GM18505 (cell line): ENCODE measurements around the gene CDH19.

Source experiments
- ATAC-seq: cut with Tn5 transposase; IDR thresholded peaks from one replicate; pipeline ENCODE4 v1.9.1; 2021; ENCODE audit not compliant: unreplicated experiment
- POLR2A ChIP-seq: IDR thresholded peaks from 4 replicates; pipeline ENCODE4 v1.6.1; 2011; ENCODE audit warnings: borderline replicate concordance; ENCODE audit not compliant: insufficient read depth, insufficient read length; ENCODE audit errors: extremely low read depth

Gene CDH19, protein sequence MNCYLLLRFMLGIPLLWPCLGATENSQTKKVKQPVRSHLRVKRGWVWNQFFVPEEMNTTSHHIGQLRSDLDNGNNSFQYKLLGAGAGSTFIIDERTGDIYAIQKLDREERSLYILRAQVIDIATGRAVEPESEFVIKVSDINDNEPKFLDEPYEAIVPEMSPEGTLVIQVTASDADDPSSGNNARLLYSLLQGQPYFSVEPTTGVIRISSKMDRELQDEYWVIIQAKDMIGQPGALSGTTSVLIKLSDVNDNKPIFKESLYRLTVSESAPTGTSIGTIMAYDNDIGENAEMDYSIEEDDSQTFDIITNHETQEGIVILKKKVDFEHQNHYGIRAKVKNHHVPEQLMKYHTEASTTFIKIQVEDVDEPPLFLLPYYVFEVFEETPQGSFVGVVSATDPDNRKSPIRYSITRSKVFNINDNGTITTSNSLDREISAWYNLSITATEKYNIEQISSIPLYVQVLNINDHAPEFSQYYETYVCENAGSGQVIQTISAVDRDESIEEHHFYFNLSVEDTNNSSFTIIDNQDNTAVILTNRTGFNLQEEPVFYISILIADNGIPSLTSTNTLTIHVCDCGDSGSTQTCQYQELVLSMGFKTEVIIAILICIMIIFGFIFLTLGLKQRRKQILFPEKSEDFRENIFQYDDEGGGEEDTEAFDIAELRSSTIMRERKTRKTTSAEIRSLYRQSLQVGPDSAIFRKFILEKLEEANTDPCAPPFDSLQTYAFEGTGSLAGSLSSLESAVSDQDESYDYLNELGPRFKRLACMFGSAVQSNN

DNA sequence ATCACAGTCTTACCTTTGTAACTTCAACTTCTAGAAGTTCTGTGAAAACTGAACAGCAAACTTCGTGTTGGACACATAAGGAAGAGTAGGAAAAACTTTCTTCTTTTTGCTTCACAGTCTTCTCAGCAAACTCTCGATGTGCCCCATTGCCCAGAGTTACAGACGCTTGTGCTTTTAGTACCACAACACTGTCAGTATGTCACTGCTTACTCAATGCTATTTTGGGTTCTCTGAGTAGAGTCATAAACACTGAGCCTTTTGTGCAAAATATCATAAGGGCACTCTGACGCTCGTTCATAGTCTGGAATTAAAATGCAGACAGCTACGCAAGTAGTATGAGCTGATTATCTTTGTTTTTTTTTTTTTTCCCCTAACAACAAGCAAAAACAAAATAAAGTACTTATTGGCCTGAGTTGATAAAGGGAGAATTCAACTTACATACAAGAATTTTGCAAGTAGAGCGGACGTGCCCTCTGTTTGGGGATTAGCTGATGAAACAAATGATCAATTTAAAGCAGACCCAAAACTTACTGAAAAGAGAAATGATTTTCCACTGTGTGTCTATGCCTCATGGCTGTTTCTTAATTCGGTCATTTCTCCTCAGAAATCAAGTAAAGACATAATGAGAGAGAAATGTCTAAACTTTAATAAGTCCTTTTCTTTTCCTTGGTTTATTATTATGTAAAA lies at the start of gene CDH19:
Gene CDH19 (minus strand): TSS at position 150 of the 687 bp plus-strand sequence. CDS start 31,886 bp downstream, outside the sequence.
- no peak for ATAC-seq
- TF ChIP-seq POLR2A = no peak

DNA sequence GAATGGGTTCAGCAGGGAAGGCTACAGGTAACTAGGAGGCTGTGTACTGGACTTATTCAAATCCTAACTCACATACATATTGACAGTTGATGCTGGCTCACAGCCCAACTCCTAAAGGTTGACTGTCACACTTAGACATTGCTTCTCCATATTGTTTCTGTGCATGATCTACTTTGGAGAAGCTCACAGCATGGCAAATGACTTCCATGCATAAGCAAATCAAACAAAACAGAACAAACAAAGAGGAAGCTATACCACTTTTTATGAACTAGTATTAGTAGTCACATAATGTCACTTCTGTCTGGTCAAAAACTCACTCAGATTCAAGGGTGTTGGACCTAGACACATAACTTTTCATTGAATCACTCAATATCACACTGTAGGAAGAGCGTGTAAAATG lies 43.8 kb upstream of the CDH19 start:
- TF ChIP-seq POLR2A = no peak
- ATAC-seq = no peak

DNA sequence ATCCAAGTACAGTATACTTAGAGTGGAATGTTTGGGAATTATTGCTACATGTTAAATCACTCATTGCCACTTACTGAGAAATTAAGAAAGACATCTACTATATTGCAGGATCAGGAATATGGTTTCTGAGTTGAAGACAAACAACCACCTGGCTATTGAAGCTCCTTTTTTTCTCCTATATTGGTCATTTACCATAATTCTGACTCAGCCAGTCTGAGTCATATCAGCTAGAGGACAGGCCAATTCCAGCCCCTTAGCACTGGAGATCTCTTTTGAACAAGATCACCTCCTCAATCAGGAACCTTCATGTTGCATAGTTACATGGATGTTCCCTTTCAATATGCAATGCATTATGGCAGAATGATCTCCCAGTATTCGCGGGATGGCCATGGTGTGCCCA lies 42.7 kb upstream of the CDH19 start:
- no peak for ATAC-seq
- TF ChIP-seq POLR2A = no peak

DNA sequence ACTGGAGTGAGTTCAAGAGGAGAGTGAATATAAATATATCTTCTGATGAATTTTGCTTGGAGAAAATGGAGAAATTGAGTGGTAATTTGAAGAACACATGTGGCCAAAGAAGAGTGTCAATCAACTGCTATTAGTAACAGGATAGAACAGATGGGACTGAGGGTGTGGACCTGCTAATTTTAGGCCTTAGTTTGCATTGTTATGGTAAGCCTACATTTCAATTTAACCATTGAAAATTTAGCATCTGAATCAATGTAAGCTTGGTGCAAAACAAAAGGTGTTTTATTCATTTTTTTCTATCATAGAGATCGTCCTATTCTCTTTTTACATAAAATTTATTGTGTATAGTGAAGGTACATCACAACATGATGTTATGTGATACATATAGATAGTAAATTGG lies 42.1 kb upstream of the CDH19 start:
- no peak for ATAC-seq
- no peak for TF ChIP-seq POLR2A

DNA sequence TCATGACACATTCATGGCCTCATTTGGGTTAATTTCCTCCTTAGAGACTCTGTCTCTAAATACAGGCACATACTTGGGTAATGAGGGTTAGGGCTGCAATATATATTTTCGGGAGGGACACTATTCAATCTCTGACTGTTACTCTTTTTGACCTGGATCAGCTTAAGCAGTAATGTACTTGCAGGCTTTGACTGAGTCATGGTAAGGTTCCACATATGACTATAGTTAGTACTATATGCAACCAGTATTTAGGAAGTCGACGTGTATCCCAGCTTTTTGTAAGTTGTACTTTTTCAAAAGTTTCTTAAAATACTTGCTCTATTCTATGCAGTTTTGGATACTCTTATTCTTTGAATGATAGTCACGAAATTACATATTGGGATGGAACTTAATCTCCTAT lies 37.2 kb upstream of the CDH19 start:
- TF ChIP-seq POLR2A = no peak
- ATAC-seq = no peak

DNA sequence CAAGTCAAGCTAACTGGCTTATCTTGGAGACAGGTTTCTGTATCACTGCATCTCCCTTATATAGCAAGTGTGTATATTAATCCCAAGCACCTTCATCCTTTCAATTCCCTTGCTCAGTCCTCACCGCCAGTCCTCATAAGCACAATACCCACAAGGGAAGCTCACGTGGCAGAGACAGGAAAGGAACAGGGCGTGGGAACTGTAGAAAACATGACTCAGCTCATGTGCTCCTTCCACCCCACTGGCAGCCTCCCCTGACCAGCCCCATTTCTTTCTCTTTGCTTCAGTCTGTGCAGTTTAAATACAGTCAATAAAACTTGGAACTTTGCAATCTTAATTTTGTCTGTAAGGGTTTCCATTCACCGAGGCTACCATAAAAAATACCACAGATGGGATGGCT lies 36.5 kb upstream of the CDH19 start:
- no peak for ATAC-seq
- no peak for TF ChIP-seq POLR2A

DNA sequence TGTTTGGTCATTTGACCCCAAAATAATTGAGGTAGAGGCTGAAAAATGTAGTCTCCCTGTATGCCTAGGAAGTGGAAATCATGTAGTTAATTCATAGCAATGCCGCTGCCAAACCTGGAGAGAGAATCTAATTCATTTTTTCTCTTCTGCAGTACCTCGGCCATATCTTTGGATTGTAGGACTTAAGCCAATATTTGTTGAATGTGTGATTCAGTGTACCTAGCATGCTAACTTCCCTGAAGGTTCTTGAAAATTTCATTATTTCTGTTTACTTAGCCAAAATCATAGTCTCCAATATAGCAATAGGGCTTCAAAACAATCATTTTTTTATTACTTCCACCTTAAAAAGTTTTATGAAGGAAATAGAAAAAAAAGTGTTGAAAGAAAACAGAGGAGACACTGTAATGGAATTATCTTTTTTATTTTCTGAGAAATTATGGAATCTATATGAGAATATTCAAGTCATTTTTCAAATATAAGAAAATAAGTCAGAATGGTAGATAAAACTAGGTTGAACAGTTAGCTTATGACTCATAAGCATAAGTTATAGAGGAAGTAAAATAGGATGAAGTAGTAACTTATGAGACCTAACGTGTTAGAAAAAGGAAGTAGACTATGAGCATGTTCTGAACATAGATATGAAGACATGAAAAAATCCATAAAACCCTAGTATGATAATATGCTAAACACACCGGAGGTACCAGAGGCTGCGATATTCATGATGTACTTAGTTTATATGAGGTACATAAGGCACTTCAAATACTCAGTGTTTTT lies 35.2 kb upstream of the CDH19 start:
- no peak for TF ChIP-seq POLR2A
- no peak for ATAC-seq

DNA sequence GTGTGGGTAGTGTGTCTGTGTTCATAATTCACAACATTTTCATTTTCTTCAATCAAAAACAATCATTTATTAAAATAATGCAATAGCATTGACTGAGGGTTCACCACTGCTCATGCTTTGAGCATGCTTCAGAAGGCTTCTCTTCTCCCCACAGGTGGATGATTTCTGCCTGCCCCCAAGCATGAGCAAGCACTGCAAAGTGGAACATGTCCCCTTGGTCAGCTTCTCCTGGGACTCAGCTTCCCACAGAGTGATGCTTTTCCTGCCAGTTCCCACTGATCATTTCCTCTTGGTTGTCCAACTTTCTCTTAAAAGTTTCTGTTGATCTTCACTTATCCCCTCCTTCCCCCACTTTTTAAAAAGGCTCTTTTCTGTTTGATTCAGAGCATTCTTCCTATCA lies 31.5 kb upstream of the CDH19 start:
- no peak for TF ChIP-seq POLR2A

DNA sequence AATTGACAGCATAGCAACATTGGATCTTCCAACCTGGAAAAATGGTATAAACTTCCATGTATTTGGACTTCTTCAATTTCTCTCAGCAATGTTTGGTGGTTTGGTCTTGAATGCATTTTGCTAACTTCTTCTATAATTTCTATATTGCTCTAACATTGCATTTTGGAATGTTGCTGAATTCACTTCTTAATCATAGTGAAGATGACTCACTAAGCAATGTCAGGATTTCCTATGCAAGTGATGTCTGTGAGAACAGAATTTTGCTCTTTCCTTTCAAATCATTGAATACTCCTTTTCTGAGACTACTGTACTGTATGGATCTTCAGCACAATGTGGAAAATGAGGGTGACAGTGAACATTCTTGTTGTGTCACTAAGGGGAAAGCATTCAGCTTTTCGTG lies 28.9 kb upstream of the CDH19 start:
- no peak for TF ChIP-seq POLR2A

More for the DNA sequence above, 31.5 kb upstream of the CDH19 start:
- no peak for ATAC-seq

DNA sequence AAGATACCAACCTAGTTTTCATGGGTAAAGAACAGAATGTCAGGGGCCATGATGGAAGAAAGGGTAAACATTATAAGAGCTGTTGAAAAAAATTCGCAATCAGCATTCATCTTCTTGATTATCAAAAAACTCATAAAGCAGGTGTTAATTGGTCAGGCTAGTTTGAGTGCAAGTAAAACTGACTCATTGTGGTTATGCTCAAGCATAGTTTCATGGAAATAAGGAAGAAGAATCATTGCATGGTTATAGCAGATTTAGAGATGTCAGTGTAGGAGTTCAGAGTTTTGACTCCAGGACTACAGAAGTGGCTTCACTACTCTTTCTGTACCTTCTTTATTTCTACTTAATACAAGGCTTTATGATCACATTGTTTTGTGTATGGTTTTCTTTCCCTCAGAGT lies 26.9 kb upstream of the CDH19 start:
- ATAC-seq = no peak
- no peak for TF ChIP-seq POLR2A

More for the DNA sequence above, 28.9 kb upstream of the CDH19 start:
- ATAC-seq = no peak

DNA sequence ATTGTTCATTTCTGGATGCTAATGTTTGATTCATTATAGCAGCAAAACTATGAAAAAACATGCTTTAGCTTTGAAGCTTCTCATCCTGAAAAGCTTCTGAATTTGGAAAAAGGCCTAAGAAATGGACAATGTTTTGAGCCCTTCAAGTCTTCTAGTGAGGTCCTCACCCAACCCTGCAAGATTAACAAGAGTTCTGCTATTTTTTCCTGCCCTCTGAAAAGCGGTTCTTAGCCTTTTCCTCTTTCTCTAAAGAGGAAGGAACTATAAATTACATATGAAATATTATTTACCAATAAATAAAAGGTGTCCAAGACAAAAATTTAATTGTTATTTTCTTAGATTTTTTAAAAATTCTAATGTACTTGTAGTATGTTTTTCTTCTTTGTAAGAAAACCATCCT lies 19.9 kb upstream of the CDH19 start:
- ATAC-seq = no peak

DNA sequence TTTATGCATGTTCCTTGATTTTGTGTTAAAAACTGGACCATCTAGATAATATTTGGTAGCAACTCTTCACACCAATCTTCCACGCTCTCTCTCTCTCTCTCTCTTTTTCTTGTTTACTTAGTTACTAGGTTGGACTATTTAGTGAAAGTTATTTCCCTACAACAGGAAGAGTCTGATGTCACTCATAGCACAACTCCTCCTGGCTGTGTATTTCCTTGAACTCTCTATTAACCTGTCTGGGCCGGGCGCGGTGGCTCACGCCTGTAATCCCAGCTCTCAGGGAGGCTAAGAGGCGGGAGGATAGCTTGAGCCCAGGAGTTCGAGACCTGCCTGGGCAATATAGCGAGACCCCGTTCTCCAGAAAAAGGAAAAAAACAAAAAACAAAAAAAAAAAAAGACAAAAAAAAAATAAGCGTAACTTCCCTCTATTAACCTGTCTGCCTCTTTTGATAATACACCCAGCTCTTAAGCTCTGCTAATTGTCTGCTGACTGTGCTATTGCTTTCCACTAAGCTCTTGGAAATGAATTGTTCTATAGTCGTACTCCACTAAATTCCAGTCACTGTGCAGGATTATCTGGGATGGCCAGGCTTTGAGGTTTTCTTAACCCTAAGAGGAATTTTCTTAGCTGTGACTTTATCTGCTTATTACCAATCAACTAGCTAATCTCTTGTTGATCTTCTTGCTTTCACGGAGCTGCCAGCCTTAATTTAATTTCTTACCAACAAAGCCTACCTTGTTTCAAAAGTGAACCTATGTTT lies 18.1 kb upstream of the CDH19 start:
- no peak for ATAC-seq
- no peak for TF ChIP-seq POLR2A

More for the DNA sequence above, 19.9 kb upstream of the CDH19 start:
- TF ChIP-seq POLR2A = no peak
